Measurements from ENCODE around the gene STAT5B.

STAT5B gene

DNA sequence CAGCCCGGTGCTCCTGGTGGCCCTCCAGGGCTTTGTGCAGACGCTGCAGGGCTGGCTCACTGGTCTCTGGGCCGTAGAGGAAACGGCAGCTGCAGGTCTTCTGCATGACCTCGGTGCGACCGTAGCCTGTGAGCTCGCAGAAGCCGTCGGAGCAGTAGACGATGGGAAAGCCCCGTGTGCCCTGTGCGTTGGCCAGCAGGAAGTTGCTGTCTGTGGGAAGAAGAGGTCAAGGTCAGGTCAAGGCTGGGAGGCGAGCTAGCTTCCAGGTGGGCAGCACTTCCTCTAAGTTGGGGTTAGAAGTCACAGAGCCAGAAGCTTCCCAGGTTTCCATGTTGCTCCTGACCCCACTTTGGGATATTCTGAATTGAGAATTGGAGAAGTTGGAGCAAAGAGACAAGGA lies 97.4 kb downstream of the STAT5B start (continued):
- TF ChIP-seq, protein P1, sequence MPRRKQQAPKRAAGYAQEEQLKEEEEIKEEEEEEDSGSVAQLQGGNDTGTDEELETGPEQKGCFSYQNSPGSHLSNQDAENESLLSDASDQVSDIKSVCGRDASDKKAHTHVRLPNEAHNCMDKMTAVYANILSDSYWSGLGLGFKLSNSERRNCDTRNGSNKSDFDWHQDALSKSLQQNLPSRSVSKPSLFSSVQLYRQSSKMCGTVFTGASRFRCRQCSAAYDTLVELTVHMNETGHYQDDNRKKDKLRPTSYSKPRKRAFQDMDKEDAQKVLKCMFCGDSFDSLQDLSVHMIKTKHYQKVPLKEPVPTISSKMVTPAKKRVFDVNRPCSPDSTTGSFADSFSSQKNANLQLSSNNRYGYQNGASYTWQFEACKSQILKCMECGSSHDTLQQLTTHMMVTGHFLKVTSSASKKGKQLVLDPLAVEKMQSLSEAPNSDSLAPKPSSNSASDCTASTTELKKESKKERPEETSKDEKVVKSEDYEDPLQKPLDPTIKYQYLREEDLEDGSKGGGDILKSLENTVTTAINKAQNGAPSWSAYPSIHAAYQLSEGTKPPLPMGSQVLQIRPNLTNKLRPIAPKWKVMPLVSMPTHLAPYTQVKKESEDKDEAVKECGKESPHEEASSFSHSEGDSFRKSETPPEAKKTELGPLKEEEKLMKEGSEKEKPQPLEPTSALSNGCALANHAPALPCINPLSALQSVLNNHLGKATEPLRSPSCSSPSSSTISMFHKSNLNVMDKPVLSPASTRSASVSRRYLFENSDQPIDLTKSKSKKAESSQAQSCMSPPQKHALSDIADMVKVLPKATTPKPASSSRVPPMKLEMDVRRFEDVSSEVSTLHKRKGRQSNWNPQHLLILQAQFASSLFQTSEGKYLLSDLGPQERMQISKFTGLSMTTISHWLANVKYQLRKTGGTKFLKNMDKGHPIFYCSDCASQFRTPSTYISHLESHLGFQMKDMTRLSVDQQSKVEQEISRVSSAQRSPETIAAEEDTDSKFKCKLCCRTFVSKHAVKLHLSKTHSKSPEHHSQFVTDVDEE (CRISPR knock-in tag; IDR thresholded peaks at IDR 0.05): no peak
- TF ChIP-seq CSDC2 (CRISPR knock-in tag; IDR thresholded peaks at IDR 0.05) (no peak), TOX (CRISPR knock-in tag; IDR thresholded peaks at IDR 0.05; ENCODE audit: borderline replicate concordance) (no peak), ZC3H10 (CRISPR knock-in tag; IDR thresholded peaks at IDR 0.05) (no peak)

DNA sequence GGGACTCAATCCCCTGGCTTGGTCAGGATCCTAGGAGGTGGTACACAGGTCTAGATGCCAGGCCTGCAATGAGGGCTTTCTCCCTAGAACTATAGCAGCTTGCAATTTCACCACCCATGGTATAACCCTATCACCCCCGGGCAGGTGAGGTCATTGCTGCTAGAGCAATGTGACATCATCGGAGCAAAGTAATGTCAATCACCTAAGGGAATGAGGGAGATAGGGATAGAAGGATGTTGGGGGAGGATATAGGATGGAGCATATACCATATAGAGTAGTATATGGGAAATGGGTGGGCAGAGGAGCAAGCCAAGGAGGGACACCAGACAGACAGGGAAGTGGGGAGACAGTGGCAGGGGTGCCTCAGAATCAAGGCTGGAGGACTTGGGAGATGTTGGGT lies 98.5 kb downstream of the STAT5B start:
- ATAC-seq: no peak
- TF ChIP-seq CSDC2 (CRISPR knock-in tag; IDR thresholded peaks at IDR 0.05): no peak
- TF ChIP-seq, protein P2, sequence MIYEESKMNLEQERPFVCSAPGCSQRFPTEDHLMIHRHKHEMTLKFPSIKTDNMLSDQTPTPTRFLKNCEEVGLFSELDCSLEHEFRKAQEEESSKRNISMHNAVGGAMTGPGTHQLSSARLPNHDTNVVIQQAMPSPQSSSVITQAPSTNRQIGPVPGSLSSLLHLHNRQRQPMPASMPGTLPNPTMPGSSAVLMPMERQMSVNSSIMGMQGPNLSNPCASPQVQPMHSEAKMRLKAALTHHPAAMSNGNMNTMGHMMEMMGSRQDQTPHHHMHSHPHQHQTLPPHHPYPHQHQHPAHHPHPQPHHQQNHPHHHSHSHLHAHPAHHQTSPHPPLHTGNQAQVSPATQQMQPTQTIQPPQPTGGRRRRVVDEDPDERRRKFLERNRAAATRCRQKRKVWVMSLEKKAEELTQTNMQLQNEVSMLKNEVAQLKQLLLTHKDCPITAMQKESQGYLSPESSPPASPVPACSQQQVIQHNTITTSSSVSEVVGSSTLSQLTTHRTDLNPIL (CRISPR knock-in tag; IDR thresholded peaks at IDR 0.05; ENCODE audit: low read depth): no peak
- no peak for TF ChIP-seq ZFP3 (CRISPR knock-in tag; IDR thresholded peaks at IDR 0.05)
- TF ChIP-seq ISL1 (CRISPR knock-in tag; IDR thresholded peaks at IDR 0.05): no peak
- TF ChIP-seq ZFP30 (CRISPR knock-in tag; IDR thresholded peaks at IDR 0.05): no peak
- TF ChIP-seq ZC3H10 (CRISPR knock-in tag; IDR thresholded peaks at IDR 0.05): no peak
- no peak for TF ChIP-seq TOX (CRISPR knock-in tag; IDR thresholded peaks at IDR 0.05; ENCODE audit: borderline replicate concordance)
- TF ChIP-seq RARB (CRISPR knock-in tag; IDR thresholded peaks at IDR 0.05): no peak
- TF ChIP-seq ZNF565 (CRISPR knock-in tag; conservative IDR thresholded peaks at IDR 0.05; ENCODE audit: low read depth): no peak
- no peak for TF ChIP-seq BACH2 (CRISPR knock-in tag; IDR thresholded peaks at IDR 0.05; ENCODE audit: borderline replicate concordance)
- TF ChIP-seq GLIS3 (CRISPR knock-in tag; IDR thresholded peaks at IDR 0.05): no peak
- no peak for TF ChIP-seq SNAI2 (CRISPR knock-in tag; IDR thresholded peaks at IDR 0.05)
- no peak for TF ChIP-seq ARNTL (CRISPR knock-in tag; IDR thresholded peaks at IDR 0.05; ENCODE audit: borderline replicate concordance, low read depth)
- TF ChIP-seq, protein P1 (CRISPR knock-in tag; IDR thresholded peaks at IDR 0.05): no peak
- TF ChIP-seq PPARA (CRISPR knock-in tag; IDR thresholded peaks at IDR 0.05; ENCODE audit: borderline replicate concordance): no peak
- TF ChIP-seq OSR1 (CRISPR knock-in tag; IDR thresholded peaks at IDR 0.05): no peak
- no peak for TF ChIP-seq ESRRG (CRISPR knock-in tag; IDR thresholded peaks at IDR 0.05)
- TF ChIP-seq, protein P3, sequence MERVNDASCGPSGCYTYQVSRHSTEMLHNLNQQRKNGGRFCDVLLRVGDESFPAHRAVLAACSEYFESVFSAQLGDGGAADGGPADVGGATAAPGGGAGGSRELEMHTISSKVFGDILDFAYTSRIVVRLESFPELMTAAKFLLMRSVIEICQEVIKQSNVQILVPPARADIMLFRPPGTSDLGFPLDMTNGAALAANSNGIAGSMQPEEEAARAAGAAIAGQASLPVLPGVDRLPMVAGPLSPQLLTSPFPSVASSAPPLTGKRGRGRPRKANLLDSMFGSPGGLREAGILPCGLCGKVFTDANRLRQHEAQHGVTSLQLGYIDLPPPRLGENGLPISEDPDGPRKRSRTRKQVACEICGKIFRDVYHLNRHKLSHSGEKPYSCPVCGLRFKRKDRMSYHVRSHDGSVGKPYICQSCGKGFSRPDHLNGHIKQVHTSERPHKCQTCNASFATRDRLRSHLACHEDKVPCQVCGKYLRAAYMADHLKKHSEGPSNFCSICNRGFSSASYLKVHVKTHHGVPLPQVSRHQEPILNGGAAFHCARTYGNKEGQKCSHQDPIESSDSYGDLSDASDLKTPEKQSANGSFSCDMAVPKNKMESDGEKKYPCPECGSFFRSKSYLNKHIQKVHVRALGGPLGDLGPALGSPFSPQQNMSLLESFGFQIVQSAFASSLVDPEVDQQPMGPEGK (CRISPR knock-in tag; IDR thresholded peaks at IDR 0.05; ENCODE audit: borderline replicate concordance): no peak

DNA sequence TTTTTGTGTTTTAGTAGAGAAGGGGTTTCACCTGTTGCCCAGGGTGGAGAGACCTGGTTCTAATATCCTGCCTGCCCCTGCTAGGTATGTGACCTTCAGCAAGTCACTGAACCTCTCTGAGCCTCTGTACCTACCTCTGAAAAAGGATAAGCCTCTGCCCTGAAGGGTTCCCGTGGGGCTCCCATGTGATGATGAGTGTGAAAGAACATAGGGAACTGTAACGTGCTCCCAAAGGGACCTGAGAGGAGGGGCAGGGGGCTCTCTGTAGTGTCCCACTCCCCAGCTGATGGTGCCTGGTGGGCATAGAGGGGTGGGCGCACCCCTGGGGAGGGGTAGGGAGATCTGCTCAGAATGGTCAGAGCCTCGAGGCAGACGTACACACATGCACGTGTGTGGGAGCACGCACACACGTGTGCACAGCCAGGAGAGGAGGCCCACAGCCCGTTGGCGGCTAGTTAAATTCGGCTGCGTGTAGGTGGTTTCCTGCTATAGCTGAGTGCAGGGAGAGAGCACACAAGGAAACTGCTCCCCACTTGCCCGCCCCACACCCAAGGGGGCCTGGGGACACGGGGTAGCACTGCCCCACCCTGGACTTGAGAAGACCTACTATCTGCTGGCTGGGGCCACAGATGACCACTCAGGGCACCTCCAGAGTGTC lies 101.9 kb downstream of the STAT5B start:
- ATAC-seq: no peak
- TF ChIP-seq ZFP30 (CRISPR knock-in tag; IDR thresholded peaks at IDR 0.05) (no peak), BACH2 (CRISPR knock-in tag; IDR thresholded peaks at IDR 0.05; ENCODE audit: borderline replicate concordance) (no peak)

DNA sequence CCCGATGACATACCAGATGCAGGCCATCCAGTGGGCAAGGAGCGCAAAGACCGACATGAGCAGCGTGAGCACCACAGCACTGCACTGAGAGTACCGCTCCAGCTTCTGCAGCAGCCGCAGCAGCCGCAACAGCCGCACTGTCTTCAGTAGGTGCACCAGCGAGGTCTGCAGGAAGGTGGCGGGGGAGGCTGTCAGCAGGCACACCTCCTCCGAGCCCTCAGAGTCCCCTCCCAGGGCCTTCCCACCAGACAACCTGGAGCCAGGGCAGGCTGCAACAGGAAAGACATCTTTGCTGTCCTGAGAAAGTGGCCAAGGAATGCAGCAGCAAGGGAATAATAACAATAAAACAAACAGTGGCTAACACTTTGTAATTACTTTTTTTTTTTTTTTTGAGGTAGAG lies 104.4 kb downstream of the STAT5B start:
- no peak for ATAC-seq
- no peak for TF ChIP-seq ZNF8 (CRISPR knock-in tag; IDR thresholded peaks at IDR 0.05)
- TF ChIP-seq, protein P1 (CRISPR knock-in tag; IDR thresholded peaks at IDR 0.05): no peak
- TF ChIP-seq TOX (CRISPR knock-in tag; IDR thresholded peaks at IDR 0.05; ENCODE audit: borderline replicate concordance): no peak
- no peak for TF ChIP-seq ZNF70 (CRISPR knock-in tag; IDR thresholded peaks at IDR 0.05)
- TF ChIP-seq, protein P2 (CRISPR knock-in tag; IDR thresholded peaks at IDR 0.05; ENCODE audit: low read depth): no peak
- TF ChIP-seq, protein P4, sequence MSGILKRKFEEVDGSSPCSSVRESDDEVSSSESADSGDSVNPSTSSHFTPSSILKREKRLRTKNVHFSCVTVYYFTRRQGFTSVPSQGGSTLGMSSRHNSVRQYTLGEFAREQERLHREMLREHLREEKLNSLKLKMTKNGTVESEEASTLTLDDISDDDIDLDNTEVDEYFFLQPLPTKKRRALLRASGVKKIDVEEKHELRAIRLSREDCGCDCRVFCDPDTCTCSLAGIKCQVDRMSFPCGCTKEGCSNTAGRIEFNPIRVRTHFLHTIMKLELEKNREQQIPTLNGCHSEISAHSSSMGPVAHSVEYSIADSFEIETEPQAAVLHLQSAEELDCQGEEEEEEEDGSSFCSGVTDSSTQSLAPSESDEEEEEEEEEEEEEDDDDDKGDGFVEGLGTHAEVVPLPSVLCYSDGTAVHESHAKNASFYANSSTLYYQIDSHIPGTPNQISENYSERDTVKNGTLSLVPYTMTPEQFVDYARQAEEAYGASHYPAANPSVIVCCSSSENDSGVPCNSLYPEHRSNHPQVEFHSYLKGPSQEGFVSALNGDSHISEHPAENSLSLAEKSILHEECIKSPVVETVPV (CRISPR knock-in tag; IDR thresholded peaks at IDR 0.05): no peak
- no peak for TF ChIP-seq SNAI2 (CRISPR knock-in tag; IDR thresholded peaks at IDR 0.05)
- no peak for TF ChIP-seq ARNTL (CRISPR knock-in tag; IDR thresholded peaks at IDR 0.05; ENCODE audit: borderline replicate concordance, low read depth)
- TF ChIP-seq ESRRG (CRISPR knock-in tag; IDR thresholded peaks at IDR 0.05): no peak

Data from SK-N-SH treated with all-trans-retinoic acid at 6 μM for 48 hours (cell line).